Neural cell (in vitro differentiated cells): ENCODE measurements around the gene KRTAP5-4. TPM values are rescaled to one million over a fixed set of nuclear protein-coding genes. Genes with fewer than 3 reads are reported as not detected.

Source experiments
- H2AFZ ChIP-seq: fragments of 200-600, 300-800 bp; sonication (generic), shearing (Covaris generic); 2 replicates; pipeline ENCODE4 v1.6.0; 2014; ENCODE audit warnings: low read depth, mild to moderate bottlenecking, antibody characterized with exemption, low read length, moderate library complexity
- H3F3A ChIP-seq: fragments of 200-600 bp; shearing (Covaris generic); 2 replicates; pipeline ENCODE4 v1.6.1; 2016; ENCODE audit warnings: mild to moderate bottlenecking, moderate library complexity, mixed read lengths, antibody characterized with exemption, low read length; ENCODE audit not compliant: insufficient read depth, poor library complexity, severe bottlenecking
- H3K27ac ChIP-seq: fragments of 200-600, 300-800 bp; sonication (generic), shearing (Covaris generic); 2 replicates; pipeline ENCODE4 v1.5.1; 2014; ENCODE audit warnings: mild to moderate bottlenecking, low read length, moderate library complexity
- H3K27me3 ChIP-seq: fragments of 300-800, 200-600 bp; sonication (generic), shearing (Covaris generic); 2 replicates; pipeline ENCODE4 v1.6.0; 2014; ENCODE audit warnings: mild to moderate bottlenecking, low read depth, low read length, moderate library complexity; ENCODE audit not compliant: insufficient read depth
- H3K36me3 ChIP-seq: fragments of 300-800, 200-600 bp; sonication (generic), shearing (Covaris generic); 2 replicates; pipeline ENCODE4 v1.5.1; 2014; ENCODE audit warnings: mild to moderate bottlenecking, antibody characterized with exemption, low read length, moderate library complexity; ENCODE audit not compliant: insufficient read depth
- H3K4me2 ChIP-seq: fragments of 300-800, 200-600 bp; sonication (generic), shearing (Covaris generic); 2 replicates; pipeline ENCODE4 v1.6.0; 2014; ENCODE audit warnings: mild to moderate bottlenecking, low read length
- H3K4me3 ChIP-seq: fragments of 300-800, 200-600 bp; sonication (generic), shearing (Covaris generic); 2 replicates; pipeline ENCODE4 v1.5.1; 2014; ENCODE audit warnings: mild to moderate bottlenecking, low read length, moderate library complexity
- H3K79me2 ChIP-seq: fragments of 200-600 bp; shearing (Covaris generic); replicated peaks from 2 replicates; pipeline ENCODE4 v1.6.0; 2014; ENCODE audit warnings: mild to moderate bottlenecking, low read length, moderate library complexity; ENCODE audit not compliant: insufficient read depth
- H3K9ac ChIP-seq: fragments of 300-800, 200-600 bp; sonication (generic), shearing (Covaris generic); 2 replicates; pipeline ENCODE4 v1.6.1; 2016; ENCODE audit warnings: mild to moderate bottlenecking, low read length, mixed read lengths
- H3K9me2 ChIP-seq: fragments of 200-600 bp; shearing (Covaris generic); 2 replicates; pipeline ENCODE4 v1.6.1; 2016; ENCODE audit warnings: mild to moderate bottlenecking, low read length, mixed read lengths; ENCODE audit not compliant: insufficient read depth
- H3K9me3 ChIP-seq: fragments of 200-600, 300-800 bp; sonication (generic), shearing (Covaris generic); 2 replicates; pipeline ENCODE4 v1.6.1; 2016; ENCODE audit warnings: mild to moderate bottlenecking, mixed run types, low read length, moderate library complexity, mixed read lengths
- H4K20me1 ChIP-seq: fragments of 200-600 bp; shearing (Covaris generic); 2 replicates; pipeline ENCODE4 v1.6.1; 2016; ENCODE audit warnings: mild to moderate bottlenecking, mixed run types; ENCODE audit not compliant: insufficient read depth
- EP300 ChIP-seq: fragments of 450-650 bp; conservative IDR thresholded peaks from 2 replicates; pipeline ENCODE4 v1.6.1; 2014; ENCODE audit warnings: antibody characterized with exemption, mild to moderate bottlenecking, moderate library complexity; ENCODE audit not compliant: poor library complexity, severe bottlenecking
- EZH2 ChIP-seq: fragments of 200-600, 300-800 bp; shearing (Covaris generic), sonication (generic); IDR thresholded peaks from 2 replicates; pipeline ENCODE4 v1.6.1; 2014; ENCODE audit warnings: antibody characterized with exemption, low read length, borderline replicate concordance, mild to moderate bottlenecking; ENCODE audit not compliant: insufficient read depth, poor library complexity, severe bottlenecking
- MXI1 ChIP-seq: fragments of 450-650 bp; conservative IDR thresholded peaks from 2 replicates; pipeline ENCODE4 v1.6.1; 2014; ENCODE audit warnings: antibody characterized with exemption, mild to moderate bottlenecking; ENCODE audit not compliant: poor library complexity, severe bottlenecking
- POLR2AphosphoS5 ChIP-seq: IDR thresholded peaks from 2 replicates; pipeline ENCODE4 v1.6.1; 2012
- RAD21 ChIP-seq: fragments of 450-650 bp; conservative IDR thresholded peaks from 2 replicates; pipeline ENCODE4 v1.6.1; 2014; ENCODE audit warnings: antibody characterized with exemption, mild to moderate bottlenecking, moderate library complexity
- SMC3 ChIP-seq: fragments of 450-650 bp; conservative IDR thresholded peaks from 2 replicates; pipeline ENCODE4 v1.6.1; 2014; ENCODE audit warnings: antibody characterized with exemption, mild to moderate bottlenecking, moderate library complexity; ENCODE audit not compliant: poor library complexity
- TAF1 ChIP-seq: IDR thresholded peaks from 2 replicates; pipeline ENCODE4 v1.6.1; 2012; ENCODE audit warnings: low read depth
- polyA plus RNA-seq: library from polyadenylated mRNA; depleted of rRNA; stranded (reverse); fragments of >200 nt; gene quantifications from 2 replicates; pipeline ENCODE4 v1.2.3, GENCODE V29; 2014
- TF ChIP-seq, protein P1 (sequence below): fragments of 450-650 bp; IDR thresholded peaks from 2 replicates; pipeline ENCODE4 v1.5.1; 2014; ENCODE audit warnings: antibody characterized with exemption, mild to moderate bottlenecking, moderate library complexity; ENCODE audit not compliant: poor library complexity, severe bottlenecking
- TF ChIP-seq, protein P2 (sequence below): IDR thresholded peaks from 2 replicates; pipeline ENCODE4 v1.6.1; 2012; ENCODE audit warnings: borderline replicate concordance

Gene KRTAP5-4
- polyA plus RNA-seq, 1 donor from 2014 or later, result not detected

DNA sequence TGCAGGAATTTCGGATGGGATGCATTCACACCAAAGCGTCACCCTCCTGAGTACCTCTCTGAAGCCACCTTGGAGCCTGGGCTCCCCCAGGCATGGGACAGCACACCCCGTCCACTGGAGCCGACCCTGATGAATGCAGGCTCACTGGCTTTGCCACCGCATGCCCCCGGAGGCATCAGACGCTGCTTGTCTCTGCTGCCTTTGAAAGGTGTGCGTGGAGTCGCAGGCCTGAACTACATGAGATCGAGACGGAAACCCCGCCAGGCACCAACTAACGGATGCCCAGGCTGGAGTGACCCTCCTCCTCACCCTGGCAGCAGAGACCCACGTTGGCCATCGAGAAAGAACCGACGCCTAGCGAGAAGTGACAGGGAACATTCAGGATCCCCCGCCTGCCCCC, 30.1 kb upstream of the KRTAP5-4 start:
- Histone ChIP-seq H3K9ac (no peak overlapping the region), H4K20me1 (no peaks in the 10 kb centered on the region), H3K9me2 (no peaks in the 10 kb centered on the region), H3K4me2 (no peak overlapping the region), H3K9me3 (no peaks in the 10 kb centered on the region), H3F3A (no peaks in the 10 kb centered on the region), H3K4me3 (no peak overlapping the region), H2AFZ (no peak overlapping the region), H3K27me3 (no peaks in the 10 kb centered on the region), H3K36me3 (no peaks in the 10 kb centered on the region), H3K27ac (no peak overlapping the region), H3K79me2 (no peaks in the 10 kb centered on the region)
- TF ChIP-seq EP300 (no peak), EZH2 (no peak), SMC3 (no peak), MXI1 (no peak), POLR2AphosphoS5 (no peak), TAF1 (no peak), RAD21 (no peak)
- TF ChIP-seq, protein P1, sequence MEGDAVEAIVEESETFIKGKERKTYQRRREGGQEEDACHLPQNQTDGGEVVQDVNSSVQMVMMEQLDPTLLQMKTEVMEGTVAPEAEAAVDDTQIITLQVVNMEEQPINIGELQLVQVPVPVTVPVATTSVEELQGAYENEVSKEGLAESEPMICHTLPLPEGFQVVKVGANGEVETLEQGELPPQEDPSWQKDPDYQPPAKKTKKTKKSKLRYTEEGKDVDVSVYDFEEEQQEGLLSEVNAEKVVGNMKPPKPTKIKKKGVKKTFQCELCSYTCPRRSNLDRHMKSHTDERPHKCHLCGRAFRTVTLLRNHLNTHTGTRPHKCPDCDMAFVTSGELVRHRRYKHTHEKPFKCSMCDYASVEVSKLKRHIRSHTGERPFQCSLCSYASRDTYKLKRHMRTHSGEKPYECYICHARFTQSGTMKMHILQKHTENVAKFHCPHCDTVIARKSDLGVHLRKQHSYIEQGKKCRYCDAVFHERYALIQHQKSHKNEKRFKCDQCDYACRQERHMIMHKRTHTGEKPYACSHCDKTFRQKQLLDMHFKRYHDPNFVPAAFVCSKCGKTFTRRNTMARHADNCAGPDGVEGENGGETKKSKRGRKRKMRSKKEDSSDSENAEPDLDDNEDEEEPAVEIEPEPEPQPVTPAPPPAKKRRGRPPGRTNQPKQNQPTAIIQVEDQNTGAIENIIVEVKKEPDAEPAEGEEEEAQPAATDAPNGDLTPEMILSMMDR, result no peak
- TF ChIP-seq, protein P2, sequence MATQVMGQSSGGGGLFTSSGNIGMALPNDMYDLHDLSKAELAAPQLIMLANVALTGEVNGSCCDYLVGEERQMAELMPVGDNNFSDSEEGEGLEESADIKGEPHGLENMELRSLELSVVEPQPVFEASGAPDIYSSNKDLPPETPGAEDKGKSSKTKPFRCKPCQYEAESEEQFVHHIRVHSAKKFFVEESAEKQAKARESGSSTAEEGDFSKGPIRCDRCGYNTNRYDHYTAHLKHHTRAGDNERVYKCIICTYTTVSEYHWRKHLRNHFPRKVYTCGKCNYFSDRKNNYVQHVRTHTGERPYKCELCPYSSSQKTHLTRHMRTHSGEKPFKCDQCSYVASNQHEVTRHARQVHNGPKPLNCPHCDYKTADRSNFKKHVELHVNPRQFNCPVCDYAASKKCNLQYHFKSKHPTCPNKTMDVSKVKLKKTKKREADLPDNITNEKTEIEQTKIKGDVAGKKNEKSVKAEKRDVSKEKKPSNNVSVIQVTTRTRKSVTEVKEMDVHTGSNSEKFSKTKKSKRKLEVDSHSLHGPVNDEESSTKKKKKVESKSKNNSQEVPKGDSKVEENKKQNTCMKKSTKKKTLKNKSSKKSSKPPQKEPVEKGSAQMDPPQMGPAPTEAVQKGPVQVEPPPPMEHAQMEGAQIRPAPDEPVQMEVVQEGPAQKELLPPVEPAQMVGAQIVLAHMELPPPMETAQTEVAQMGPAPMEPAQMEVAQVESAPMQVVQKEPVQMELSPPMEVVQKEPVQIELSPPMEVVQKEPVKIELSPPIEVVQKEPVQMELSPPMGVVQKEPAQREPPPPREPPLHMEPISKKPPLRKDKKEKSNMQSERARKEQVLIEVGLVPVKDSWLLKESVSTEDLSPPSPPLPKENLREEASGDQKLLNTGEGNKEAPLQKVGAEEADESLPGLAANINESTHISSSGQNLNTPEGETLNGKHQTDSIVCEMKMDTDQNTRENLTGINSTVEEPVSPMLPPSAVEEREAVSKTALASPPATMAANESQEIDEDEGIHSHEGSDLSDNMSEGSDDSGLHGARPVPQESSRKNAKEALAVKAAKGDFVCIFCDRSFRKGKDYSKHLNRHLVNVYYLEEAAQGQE, result no peak

DNA sequence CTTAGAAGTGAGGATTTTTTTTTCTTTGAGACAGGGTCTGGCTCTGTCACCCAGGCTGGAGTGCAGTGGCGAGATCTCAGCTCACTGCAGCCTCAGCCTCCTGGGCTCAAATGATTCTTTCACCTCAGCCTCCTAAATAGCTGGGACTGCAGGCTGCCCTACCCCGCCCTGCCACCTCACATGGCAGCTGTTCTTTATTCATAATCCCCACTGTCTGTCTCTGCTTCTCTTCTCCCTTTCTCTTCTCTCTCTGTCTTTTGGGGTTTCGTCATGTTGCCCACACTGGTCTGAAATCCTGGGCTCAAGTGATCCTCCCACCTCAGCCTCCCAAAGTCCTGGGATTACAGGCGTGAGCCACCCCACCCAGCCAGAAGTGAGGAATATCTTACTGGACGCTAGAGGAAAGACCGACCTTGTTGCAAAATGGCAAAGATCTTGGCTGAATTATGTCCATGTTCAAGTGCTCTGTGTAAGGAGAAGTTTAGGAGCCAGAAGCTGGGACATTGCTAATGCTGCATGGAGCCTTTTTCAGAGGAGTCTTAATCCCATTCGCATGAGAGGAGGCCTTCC, 29.6 kb upstream of the KRTAP5-4 start:
- Histone ChIP-seq H3K9me3 (no peaks in the 10 kb centered on the region), H4K20me1 (no peaks in the 10 kb centered on the region), H3F3A (no peaks in the 10 kb centered on the region), H2AFZ (no peak overlapping the region), H3K36me3 (no peaks in the 10 kb centered on the region), H3K27ac (no peak overlapping the region), H3K4me2 (no peak overlapping the region), H3K4me3 (no peak overlapping the region), H3K9me2 (no peaks in the 10 kb centered on the region), H3K79me2 (no peaks in the 10 kb centered on the region), H3K27me3 (no peaks in the 10 kb centered on the region), H3K9ac (no peak overlapping the region)
- TF ChIP-seq, protein P1, result no peak
- TF ChIP-seq TAF1 (no peak), SMC3 (no peak), EP300 (no peak), EZH2 (no peak), RAD21 (no peak), POLR2AphosphoS5 (no peak), MXI1 (no peak)
- TF ChIP-seq, protein P2, result no peak
